ENCODE results near the gene IGSF9B.

- no peak for TF ChIP-seq CTCF (IDR thresholded peaks at IDR 0.05)
- TF ChIP-seq EZH2phosphoT487 (IDR thresholded peaks at IDR 0.05) = no peak
Observed at GRCh38 chr11:133936592-133936991, 20.2 kb downstream of the IGSF9B start.

Measured in neural progenitor cell (in vitro differentiated cells).